Activated B cell treated with CpG ODN at 0.5 μM for 24 hours (primary cell): ENCODE data around the gene RELL1. TPM values are rescaled to one million over a fixed set of nuclear protein-coding genes. Genes with fewer than 3 reads are reported as not detected.

ENCODE experiments used
- ATAC-seq: fragments of 200-7000 bp; cut with Tn5 transposase; one replicate; pipeline ENCODE4 v1.10.0; 2021; ENCODE audit warnings: low read depth, mild to moderate bottlenecking, moderate library complexity
- CTCF ChIA-PET: fragments of 350-600 bp; sonication (Branson Sonifier 250); formaldehyde crosslinking; loops from one replicate; lab custom pipeline; 2021; ENCODE audit warnings: antibody characterized with exemption; lab: Charles Lee
- POLR2A ChIA-PET: fragments of 350-600 bp; sonication (Branson Sonifier 250); formaldehyde crosslinking; loops from one replicate; lab custom pipeline; 2021; ENCODE audit warnings: antibody characterized with exemption; lab: Charles Lee
- DNase-seq: peaks from one replicate; pipeline ENCODE4 v3.0.0; 2022
- H3K27ac Mint-ChIP-seq: one replicate; pipeline ENCODE4 v1.8.0; 2020; ENCODE audit warnings: mixed read lengths
- H3K27me3 Mint-ChIP-seq: one replicate; pipeline ENCODE4 v1.8.0; 2021; ENCODE audit warnings: mixed read lengths
- H3K36me3 Mint-ChIP-seq: one replicate; pipeline ENCODE4 v1.8.0; 2021; ENCODE audit warnings: low read depth, mixed read lengths
- H3K4me1 Mint-ChIP-seq: one replicate; pipeline ENCODE4 v1.8.0; 2021; ENCODE audit warnings: mixed read lengths
- H3K4me3 Mint-ChIP-seq: one replicate; pipeline ENCODE4 v1.8.0; 2020; ENCODE audit warnings: mild to moderate bottlenecking, mixed read lengths
- H3K9me3 Mint-ChIP-seq: one replicate; pipeline ENCODE4 v1.8.0; 2020; ENCODE audit warnings: mixed read lengths
- intact Hi-C: fragments of 100-400 bp; cut with micrococcal nuclease; formaldehyde crosslinking; loops from one replicate; pipeline ENCODE4 v1.15.1; 2024
- total RNA-seq: library from RNA; stranded (reverse); gene quantifications from 2 replicates; pipeline ENCODE4 v1.2.3, GENCODE V29; 2022
- TF ChIP-seq, protein P1 (sequence below): fragments of 200-600 bp; IDR thresholded peaks from one replicate; pipeline ENCODE4 v1.8.0; 2022; ENCODE audit warnings: antibody characterized with exemption, mild to moderate bottlenecking

The RELL1 gene
- total RNA-seq, 1 donor from 2014 or later, result 0.71 TPM

GRCh38 chr4:37667197-37668100, 18.7 kb downstream of the RELL1 start:
- TF ChIP-seq, protein P1, sequence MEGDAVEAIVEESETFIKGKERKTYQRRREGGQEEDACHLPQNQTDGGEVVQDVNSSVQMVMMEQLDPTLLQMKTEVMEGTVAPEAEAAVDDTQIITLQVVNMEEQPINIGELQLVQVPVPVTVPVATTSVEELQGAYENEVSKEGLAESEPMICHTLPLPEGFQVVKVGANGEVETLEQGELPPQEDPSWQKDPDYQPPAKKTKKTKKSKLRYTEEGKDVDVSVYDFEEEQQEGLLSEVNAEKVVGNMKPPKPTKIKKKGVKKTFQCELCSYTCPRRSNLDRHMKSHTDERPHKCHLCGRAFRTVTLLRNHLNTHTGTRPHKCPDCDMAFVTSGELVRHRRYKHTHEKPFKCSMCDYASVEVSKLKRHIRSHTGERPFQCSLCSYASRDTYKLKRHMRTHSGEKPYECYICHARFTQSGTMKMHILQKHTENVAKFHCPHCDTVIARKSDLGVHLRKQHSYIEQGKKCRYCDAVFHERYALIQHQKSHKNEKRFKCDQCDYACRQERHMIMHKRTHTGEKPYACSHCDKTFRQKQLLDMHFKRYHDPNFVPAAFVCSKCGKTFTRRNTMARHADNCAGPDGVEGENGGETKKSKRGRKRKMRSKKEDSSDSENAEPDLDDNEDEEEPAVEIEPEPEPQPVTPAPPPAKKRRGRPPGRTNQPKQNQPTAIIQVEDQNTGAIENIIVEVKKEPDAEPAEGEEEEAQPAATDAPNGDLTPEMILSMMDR, result no peak
- no peak overlapping the region for H3K27ac Mint-ChIP-seq
- no peaks in the 10 kb centered on the region for H3K9me3 Mint-ChIP-seq
- no peak for ATAC-seq
- H3K36me3 Mint-ChIP-seq, result no peaks in the 10 kb centered on the region
- ChIA-PET CTCF (interaction anchor here (1.2 kb wide), 1 partner anchor 64 kb away, joined by 4 read pairs; no protein-coding TSS in a partner anchor), POLR2A (no interaction called here)
- H3K4me3 Mint-ChIP-seq, result no peak overlapping the region
- no peak for DNase-seq
- no peaks in the 10 kb centered on the region for H3K27me3 Mint-ChIP-seq
- intact Hi-C loops, result no loop called here
- H3K4me1 Mint-ChIP-seq, result peaks cover 3% of the 10 kb centered on the region

DNA sequence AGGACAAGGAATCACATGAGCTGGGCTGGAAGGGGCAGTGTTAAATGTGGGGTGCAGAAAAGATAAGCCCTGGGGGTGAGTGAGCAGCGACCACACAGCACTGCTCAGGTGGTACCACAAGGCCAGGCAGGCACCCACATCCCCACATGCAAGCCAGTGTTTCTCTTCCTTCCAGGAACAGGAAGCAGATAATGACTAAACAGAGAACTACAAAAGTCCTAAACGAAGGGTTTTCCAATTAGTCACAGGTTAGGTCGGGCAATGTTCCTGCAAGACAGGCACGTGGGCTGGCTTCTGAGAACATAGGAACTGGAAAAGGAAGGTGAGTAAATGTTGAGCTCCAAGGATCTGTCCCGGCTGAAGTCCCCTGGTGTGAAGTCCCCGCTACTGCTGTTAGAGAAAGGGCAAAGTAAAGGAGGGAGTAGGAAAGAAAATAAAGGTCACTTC, 19.5 kb downstream of the RELL1 start:
- ATAC-seq, result no peak
- H3K4me3 Mint-ChIP-seq, result no peak overlapping the region
- no peaks in the 10 kb centered on the region for H3K36me3 Mint-ChIP-seq
- H3K9me3 Mint-ChIP-seq, result no peaks in the 10 kb centered on the region
- no peak overlapping the region for H3K27ac Mint-ChIP-seq
- peaks cover 3% of the 10 kb centered on the region for H3K4me1 Mint-ChIP-seq
- CTCF ChIA-PET, result interaction anchor here (1.2 kb wide), 1 partner anchor 64 kb away, joined by 4 read pairs; no protein-coding TSS in a partner anchor
- POLR2A ChIA-PET, result no interaction called here
- DNase-seq, result no peak
- H3K27me3 Mint-ChIP-seq, result no peaks in the 10 kb centered on the region
- intact Hi-C loops, result no loop called here
- TF ChIP-seq, protein P1, result no peak

DNA sequence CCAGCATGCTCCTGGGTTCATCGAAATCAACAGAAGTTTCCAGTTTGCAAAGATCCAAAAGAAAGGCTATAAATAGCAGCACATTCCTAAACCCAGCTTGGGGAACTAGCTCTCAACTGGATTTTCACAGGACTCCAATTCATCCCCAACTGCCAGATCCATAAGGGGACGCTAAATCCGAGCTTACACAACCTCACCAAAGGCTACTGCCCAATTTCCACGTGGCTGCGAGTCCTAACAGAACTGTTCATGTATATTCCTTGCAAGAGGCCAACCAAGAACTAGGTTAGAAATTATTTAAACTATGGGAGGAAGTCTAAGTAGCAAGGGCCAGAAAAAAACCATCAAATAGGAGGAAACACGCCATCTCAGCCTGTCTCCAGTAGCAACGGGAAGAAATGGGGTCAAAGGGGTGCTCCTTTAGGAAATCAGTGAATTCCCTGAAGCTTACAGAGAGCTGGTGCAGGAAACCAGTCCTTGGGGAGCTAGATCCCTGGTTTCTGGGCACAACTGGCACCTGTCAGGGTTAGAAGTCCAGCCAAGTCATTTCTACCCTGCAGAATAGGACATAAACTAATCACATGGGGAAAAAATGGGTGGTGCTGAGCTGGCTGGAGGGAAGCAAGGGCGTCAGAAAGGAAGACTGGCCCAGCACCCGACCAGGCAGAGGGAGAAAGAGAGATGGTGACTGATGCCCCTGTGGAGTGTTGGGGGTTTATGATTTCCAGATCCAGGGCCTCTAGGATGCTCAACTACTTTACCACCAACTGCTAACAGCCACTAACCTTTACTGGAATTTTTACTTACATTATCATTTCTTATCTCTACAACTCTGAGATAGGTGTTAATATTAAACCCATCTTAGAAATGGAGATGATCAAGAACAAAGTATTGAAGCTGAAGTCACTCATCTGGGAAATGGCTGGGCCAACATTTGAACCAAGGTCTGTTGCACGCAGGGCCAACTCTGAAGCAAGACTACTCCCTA, 20.5 kb downstream of the RELL1 start:
- POLR2A ChIA-PET, result no interaction called here
- DNase-seq (no peak), ATAC-seq (no peak)
- Mint-ChIP-seq H3K27ac (no peak overlapping the region), H3K4me3 (no peak overlapping the region), H3K36me3 (no peaks in the 10 kb centered on the region), H3K4me1 (peaks cover 3% of the 10 kb centered on the region), H3K9me3 (no peaks in the 10 kb centered on the region), H3K27me3 (no peaks in the 10 kb centered on the region)
- TF ChIP-seq, protein P1, result no peak
- CTCF ChIA-PET, result interaction anchor here (1.2 kb wide), 1 partner anchor 63 kb away, joined by 4 read pairs; no protein-coding TSS in a partner anchor
- intact Hi-C loops, result no loop called here

DNA sequence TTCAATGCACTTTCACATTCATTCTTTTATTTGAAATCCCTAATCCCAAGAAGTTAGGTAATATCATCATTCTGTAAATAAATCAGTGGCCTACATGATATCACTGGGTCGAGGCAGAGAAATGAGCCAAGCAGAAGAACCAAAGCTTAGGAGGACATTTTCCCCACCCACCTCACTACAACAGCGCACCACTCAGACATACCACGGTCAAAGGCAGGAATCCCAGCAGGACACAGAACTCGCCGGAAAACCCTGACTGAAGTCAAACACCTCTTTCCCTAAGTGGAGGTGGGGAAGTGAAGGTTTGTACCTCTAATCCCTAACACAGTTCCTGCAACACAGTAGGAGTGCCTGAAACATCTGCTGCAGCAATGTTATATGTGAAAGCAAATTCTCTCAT, 21.5 kb downstream of the RELL1 start:
- H3K27ac Mint-ChIP-seq, result no peak overlapping the region

More for the DNA sequence above, 21.5 kb downstream of the RELL1 start:
- H3K9me3 Mint-ChIP-seq, result no peaks in the 10 kb centered on the region
- no peaks in the 10 kb centered on the region for H3K36me3 Mint-ChIP-seq
- TF ChIP-seq, protein P1, result no peak
- DNase-seq, result no peak
- CTCF ChIA-PET, result no interaction called here
- H3K4me3 Mint-ChIP-seq, result no peak overlapping the region
- POLR2A ChIA-PET, result no interaction called here
- intact Hi-C loops, result no loop called here
- H3K27me3 Mint-ChIP-seq, result peaks cover under 1% of the 10 kb centered on the region
- ATAC-seq, result no peak
- H3K4me1 Mint-ChIP-seq, result peaks cover 3% of the 10 kb centered on the region
